Measurements from ENCODE around the gene CPPED1. TPM values are rescaled to one million over a fixed set of nuclear protein-coding genes. Genes with fewer than 3 reads are reported as not detected.

Gene CPPED1
- total RNA-seq, 1 experiment from 2014 or later, result 7.9 TPM

DNA sequence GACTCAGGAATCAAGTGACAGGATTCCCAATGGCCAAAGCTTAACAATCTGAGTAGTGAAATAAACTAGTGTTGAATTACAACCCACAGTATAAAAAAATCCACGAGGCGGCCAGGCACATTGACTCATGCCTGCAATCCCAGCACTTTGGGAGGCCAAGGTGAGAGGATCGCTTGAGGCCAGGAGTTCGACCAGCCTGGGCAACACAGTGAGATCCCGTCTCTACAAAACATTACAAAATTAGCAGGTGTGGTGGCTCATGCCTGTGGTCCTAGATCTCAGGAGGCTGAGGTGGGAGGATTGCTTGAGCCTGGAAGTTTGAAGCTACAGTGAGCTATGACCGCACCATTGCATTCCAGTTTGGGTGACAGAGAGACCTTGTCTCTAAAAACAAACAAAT, 133.8 kb downstream of the CPPED1 start:
- no peaks in the 10 kb centered on the region for H3K27me3 ChIP-seq (ENCODE audit: insufficient read depth, low read length)
- no peaks in the 10 kb centered on the region for H3K79me1 ChIP-seq (ENCODE audit: insufficient read depth, low read depth, low read length, poor library complexity, severe bottlenecking)
- no peaks in the 10 kb centered on the region for H4K20me1 ChIP-seq (ENCODE audit: control insufficient read depth, insufficient read depth, insufficient read length)
- H3K56ac ChIP-seq (ENCODE audit: insufficient read length, low read depth, low read length), result no peak overlapping the region
- H3K9ac ChIP-seq (ENCODE audit: extremely low read depth, insufficient read length, low read length), result no peak overlapping the region
- H4K91ac ChIP-seq (ENCODE audit: insufficient read length, low read depth, low read length), result no peak overlapping the region
- H3T11ph ChIP-seq (ENCODE audit: low read length), result no peak overlapping the region
- Mint-ChIP-seq H3K27ac (no peak overlapping the region), H3K4me1 (no peaks in the 10 kb centered on the region), H3K36me3 (ENCODE audit: insufficient read depth in 1 of 3, low read depth in 3 of 3) (peaks cover 3 to 11% (median 8%) of the 10 kb centered on the region in 3 experiments; a peak in 6 of 7 replicates), H3K9me3 (peaks cover 5 to 6% of the 10 kb centered on the region in 2 experiments), H3K27me3 (ENCODE audit: low read depth) (no peaks in the 10 kb centered on the region), H3K4me3 (no peak overlapping the region)
- H2AFZ ChIP-seq (ENCODE audit: low read length), result no peak overlapping the region
- H2AK5ac ChIP-seq (ENCODE audit: insufficient read length, low read length), result no peak overlapping the region
- H2BK20ac ChIP-seq (ENCODE audit: low read depth, low read length, poor library complexity, severe bottlenecking), result no peak overlapping the region
- no peak overlapping the region for H2BK120ac ChIP-seq (ENCODE audit: low read depth, low read length, poor library complexity, severe bottlenecking)
- TF ChIP-seq, protein P1, sequence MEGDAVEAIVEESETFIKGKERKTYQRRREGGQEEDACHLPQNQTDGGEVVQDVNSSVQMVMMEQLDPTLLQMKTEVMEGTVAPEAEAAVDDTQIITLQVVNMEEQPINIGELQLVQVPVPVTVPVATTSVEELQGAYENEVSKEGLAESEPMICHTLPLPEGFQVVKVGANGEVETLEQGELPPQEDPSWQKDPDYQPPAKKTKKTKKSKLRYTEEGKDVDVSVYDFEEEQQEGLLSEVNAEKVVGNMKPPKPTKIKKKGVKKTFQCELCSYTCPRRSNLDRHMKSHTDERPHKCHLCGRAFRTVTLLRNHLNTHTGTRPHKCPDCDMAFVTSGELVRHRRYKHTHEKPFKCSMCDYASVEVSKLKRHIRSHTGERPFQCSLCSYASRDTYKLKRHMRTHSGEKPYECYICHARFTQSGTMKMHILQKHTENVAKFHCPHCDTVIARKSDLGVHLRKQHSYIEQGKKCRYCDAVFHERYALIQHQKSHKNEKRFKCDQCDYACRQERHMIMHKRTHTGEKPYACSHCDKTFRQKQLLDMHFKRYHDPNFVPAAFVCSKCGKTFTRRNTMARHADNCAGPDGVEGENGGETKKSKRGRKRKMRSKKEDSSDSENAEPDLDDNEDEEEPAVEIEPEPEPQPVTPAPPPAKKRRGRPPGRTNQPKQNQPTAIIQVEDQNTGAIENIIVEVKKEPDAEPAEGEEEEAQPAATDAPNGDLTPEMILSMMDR (conservative IDR thresholded peaks at IDR 0.05), result no peak
- H2BK5ac ChIP-seq (ENCODE audit: insufficient read length, low read length), result no peak overlapping the region
- H4K5ac ChIP-seq (ENCODE audit: insufficient read length, low read depth, low read length), result no peak overlapping the region
- H2BK12ac ChIP-seq (ENCODE audit: insufficient read length, low read depth, low read length), result no peak overlapping the region
- no peak overlapping the region for H3K27ac ChIP-seq (ENCODE audit: insufficient read length, low read depth, low read length)
- no peak overlapping the region for H2BK15ac ChIP-seq (ENCODE audit: low read depth, low read length)
- H3K4ac ChIP-seq (ENCODE audit: low read depth, low read length), result no peak overlapping the region
- no peak for DNase-seq
- H3K18ac ChIP-seq (ENCODE audit: insufficient read length, low read depth, low read length), result no peak overlapping the region
- no peak overlapping the region for H3K4me2 ChIP-seq (ENCODE audit: insufficient read depth, insufficient read length, low read length)
- H3K23ac ChIP-seq (ENCODE audit: insufficient read length, low read depth, low read length), result no peak overlapping the region
- no peak overlapping the region for H3K14ac ChIP-seq (ENCODE audit: insufficient read depth, low read length)
- H3K79me2 ChIP-seq (ENCODE audit: insufficient read depth, low read length), result no peaks in the 10 kb centered on the region
- WGBS (ENCODE audit: extremely low coverage, insufficient read length, low lambda C conversion rate), result no CpG with 5 or more reads among the region's 6 CpGs
- H3K4me1 ChIP-seq (ENCODE audit: insufficient read depth, low read length), result no peaks in the 10 kb centered on the region
- H3K9me3 ChIP-seq (ENCODE audit: control insufficient read depth, low read depth, low read length), result no peaks in the 10 kb centered on the region
- no peaks in the 10 kb centered on the region for H3K23me2 ChIP-seq (ENCODE audit: insufficient read length, low read depth, low read length, poor library complexity, severe bottlenecking)
- H4K8ac ChIP-seq (replicated peaks; ENCODE audit: insufficient read length, low read depth, low read length), result no peak overlapping the region
